DMS114 treated with DMSO at 0.1 percent for 48 hours (cell line): Measurements from ENCODE around the gene CDIP1.
"Not testable (repeated sequence)": the region's sequence is repeated elsewhere in the genome, so short reads cannot be mapped to it uniquely, and the experiment has no call there.

Source experiments
- DNase-seq: peaks from one replicate; lab custom pipeline; 2025; ENCODE audit not compliant: unreplicated experiment; lab: John Stamatoyannopoulos, UW

Gene CDIP1

DNA sequence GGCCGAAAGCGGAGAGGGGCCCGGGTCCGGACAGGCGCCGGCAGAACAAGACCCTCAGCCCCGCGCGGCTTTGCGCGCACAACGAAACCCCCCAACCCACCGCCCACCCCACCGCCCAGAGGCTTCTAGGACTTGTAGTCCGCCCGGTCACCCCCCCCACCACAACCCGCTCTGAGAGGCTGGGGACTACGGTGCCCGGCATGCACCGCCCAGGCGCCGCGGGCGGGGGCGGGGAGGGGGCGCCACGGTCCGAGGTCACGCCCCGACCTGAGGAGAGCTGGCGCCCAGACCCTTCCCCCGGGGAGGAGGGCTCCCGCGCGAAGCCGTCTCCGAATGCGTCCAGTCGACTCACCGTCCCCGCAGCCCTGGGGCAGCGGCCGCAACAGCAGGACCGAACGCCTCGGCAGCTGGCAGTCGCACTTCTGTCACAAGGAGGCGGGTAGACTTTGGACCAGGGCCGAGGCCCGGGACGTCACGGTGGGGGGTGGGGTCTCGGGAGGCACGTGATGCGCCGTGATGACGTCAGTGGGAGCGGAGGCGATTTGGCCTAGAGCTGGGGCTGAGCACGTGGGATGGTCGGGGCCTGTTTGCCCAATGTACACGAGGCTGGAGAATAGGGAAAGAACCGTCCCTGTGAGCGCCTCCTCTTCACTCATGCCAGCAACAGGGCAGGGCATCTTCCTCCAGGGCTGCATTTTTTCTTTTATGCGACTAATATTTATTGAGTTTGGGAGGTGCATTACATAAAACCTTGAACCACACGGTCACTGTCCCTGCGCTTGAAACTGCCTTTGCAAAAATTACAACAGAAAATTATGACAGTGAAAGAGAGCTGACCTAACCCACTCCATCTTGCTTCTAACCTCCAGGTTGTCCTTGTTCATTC lies at the start of gene CDIP1:
TSS of gene CDIP1 (minus strand) at position 424 of the 886 bp plus-strand sequence. CDS start 24,643 bp downstream, outside the sequence.
- peak; percentile 73 for DNase-seq

DNA sequence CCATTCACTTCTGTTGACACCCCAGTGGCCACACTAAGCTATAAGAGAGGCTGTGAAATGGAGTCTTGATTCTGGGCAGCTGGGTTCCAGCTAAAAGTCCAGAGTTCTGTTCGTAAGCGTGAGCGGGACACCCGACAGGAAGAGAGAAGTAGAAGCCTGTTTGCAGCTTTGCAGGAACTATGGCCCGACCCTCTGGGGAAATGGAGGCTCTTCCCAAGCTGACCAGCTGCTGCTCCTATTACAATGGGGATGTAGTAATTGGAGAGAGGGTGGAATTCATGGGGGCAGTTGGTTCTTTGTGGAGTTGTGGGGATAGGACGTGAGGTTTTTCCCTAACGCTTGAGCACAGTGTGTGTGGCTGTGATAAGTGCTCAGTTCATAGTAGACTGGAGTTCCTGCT lies 47.7 kb upstream of the CDIP1 start:
- no peak for DNase-seq

- no peak for DNase-seq
These were observed 45.3 kb upstream of the CDIP1 start for GRCh38 chr16:4583906-4584305.

DNA sequence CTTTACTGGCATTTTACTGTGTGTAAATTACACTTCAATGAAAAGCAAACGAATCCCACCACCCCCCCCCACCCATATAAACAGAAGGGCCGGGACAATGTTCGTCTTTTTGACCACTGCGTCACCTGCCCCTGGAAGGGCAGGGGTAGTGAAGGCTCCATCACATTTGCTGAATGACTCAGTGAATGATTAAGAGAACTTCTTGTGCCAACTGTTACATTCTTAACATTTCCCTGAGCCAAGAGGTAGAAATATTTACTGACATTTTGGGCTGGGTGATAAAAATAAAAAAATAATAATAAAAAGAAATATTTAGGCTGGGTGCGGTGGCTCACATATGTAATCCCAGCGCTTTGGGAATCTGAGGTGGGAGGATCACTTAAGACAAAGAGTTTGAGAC lies 41.7 kb upstream of the CDIP1 start:
- DNase-seq = no peak

GRCh38 chr16:4578961-4579530 lies 40.5 kb upstream of the CDIP1 start:
- DNase-seq = no peak

- DNase-seq = no peak
These were observed 37.4 kb upstream of the CDIP1 start for GRCh38 chr16:4576008-4576407.

GRCh38 chr16:4574919-4575705 lies 36.5 kb upstream of the CDIP1 start:
- no peak for DNase-seq

- DNase-seq = not testable (repeated sequence)
These were observed 35.4 kb upstream of the CDIP1 start for GRCh38 chr16:4573926-4574325.

DNA sequence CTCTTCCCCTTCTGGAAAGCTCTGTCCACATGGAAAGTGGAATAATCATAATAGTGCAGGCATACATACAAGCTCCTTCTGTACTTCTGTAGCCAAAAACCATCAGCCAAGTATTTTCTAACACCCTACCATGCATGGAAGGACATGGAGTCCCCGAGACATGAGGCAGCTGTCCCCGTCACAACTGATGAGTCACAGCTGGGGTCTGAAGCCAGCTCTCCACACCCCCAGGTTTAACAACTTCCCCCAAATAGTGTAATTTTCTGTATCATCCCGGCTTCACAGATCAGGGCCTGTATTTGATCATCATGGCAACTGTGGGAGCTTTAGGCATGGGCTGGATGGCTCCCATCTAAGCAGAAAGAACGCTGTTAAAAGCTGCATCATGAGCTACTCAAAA lies 34.1 kb upstream of the CDIP1 start:
- DNase-seq = no peak

DNA sequence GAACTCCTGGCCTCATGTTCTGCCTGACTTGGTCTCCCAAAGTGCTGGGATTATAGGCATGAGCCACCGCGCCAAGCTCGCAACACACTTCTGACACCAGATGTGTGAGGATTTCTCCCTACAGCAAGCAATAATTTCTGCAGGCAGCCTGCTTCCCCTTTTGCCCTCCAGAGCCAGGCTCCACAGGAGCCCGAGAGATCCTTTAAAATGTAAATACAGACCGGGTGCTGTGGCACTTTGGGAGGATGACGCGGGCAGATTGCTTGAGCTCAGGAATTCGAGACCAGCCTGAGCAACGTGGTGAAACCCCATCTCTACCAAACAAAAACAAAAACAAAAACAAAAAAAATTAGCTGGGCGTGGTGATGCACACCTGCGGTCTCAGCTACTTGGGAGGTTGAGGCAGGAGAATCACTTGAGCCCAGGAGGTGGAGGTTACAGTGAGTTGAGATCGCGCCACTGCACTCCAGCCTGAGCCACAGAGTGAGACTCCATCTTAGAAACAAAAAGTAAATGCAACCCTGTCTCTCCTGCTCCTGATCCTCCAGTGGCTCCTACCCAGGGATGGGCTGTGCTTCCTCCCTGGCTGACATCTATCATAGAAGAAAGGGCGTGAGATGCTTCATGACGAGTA lies 32.2 kb upstream of the CDIP1 start:
- DNase-seq = no peak

GRCh38 chr16:4570086-4570485 lies 31.5 kb upstream of the CDIP1 start:
- no peak for DNase-seq

GRCh38 chr16:4566144-4566543 lies 27.6 kb upstream of the CDIP1 start:
- no peak for DNase-seq

- no peak for DNase-seq
These were observed 26.2 kb upstream of the CDIP1 start for GRCh38 chr16:4564661-4565267.

- no peak for DNase-seq
These were observed 23.0 kb upstream of the CDIP1 start for GRCh38 chr16:4561596-4561995.

DNA sequence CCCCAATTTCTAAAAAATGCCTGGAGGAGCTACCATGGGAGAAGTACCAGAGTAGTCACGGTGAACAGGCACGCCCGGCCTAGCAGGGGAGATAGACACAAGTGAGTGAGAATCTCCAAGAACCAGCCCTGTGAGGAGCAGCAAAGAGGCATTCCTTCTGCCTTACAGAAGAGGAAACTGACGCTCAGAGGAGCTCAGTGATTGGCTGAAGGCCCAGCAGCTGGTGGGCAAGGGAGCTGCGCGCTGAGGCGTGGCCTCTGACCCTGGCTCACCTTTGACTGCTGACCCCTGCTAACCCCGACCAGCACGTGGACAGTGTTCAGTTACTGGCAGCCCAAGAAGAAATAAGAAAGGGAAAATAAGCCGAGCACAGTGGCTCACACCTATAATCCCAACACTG lies 19.4 kb upstream of the CDIP1 start:
- no peak for DNase-seq

DNA sequence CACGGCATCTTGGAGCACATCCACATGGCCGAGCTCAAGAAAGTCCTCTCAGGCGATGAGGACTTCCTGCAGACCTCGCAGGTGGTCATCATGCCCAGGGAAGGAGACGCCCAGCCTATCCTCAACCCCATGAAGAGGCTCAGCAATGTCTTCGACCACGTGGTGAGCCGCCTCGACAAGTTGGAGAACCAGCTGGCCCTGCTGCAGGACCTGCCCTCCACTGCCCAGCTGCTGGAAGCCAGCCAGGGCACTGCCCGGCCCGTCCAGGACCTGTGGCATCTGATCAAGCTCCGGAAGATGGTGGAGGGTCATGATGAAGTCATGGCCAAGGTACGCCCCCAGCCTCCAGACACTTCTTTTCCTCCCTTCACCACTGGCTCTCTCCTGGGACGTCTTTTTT lies 18.0 kb upstream of the CDIP1 start:
- no peak for DNase-seq

DNA sequence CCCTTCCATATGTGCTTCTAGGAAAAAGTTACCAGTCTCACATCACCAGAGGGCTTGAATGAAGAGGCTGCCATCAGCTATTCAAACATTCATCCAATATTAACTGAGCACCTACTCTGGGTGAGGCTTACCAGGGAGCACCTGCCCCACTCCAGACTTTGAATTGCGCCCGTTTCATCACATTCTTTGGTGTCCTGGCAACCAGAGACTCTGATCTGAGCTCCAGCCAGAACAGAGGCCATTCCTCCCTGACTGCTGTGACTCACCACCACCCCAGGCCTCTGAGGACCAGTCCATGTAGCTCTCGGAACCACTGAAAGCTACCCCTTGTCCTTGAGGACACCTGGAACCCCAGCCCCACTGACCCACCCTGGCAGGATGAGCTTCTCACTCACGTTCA lies 17.5 kb upstream of the CDIP1 start, which contains the start of gene C16orf96:
TSS of gene C16orf96 (plus strand) at position 229 of the 400 bp plus-strand sequence. CDS start at position 379, 150 bp downstream.
- DNase-seq = no peak

DNA sequence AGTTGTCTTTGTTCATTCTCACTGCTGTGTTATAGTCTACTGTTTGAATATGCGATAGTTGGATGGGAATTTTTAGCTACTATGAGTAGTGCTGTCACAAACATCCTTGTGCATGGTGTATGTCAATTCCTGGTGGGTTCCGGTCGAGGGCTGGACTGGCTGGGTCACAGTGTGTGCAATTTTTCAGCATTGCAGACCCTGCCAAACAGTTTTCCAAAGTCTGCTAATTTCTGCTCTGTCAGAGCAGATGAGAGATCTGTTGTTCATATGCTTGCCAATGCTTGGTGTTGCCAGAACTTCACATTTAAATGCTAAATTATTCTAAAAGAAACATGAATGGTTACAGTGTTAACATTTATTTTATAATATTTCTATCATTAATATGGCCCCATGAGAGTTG lies 14.0 kb upstream of the CDIP1 start:
- DNase-seq = no peak

DNA sequence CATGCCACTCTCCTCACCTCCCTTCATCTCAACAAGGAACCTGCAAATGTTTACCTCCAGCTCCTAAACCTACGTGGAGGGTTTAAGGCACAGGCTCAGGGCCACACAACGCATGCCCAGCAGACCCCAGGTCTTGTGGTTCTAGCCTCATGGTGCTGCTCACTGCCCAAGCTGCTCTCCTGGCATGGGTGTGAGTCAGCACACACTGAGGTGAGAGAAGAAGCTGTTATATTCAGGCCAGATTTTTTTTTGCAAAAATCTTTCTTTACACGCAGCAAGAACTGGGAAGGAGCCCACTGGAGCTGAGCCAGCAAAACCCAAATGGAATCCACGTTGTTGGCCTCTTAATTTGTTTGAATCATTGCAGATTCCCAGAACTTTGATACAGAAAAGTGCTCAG lies 12.0 kb upstream of the CDIP1 start:
- DNase-seq = no peak

DNA sequence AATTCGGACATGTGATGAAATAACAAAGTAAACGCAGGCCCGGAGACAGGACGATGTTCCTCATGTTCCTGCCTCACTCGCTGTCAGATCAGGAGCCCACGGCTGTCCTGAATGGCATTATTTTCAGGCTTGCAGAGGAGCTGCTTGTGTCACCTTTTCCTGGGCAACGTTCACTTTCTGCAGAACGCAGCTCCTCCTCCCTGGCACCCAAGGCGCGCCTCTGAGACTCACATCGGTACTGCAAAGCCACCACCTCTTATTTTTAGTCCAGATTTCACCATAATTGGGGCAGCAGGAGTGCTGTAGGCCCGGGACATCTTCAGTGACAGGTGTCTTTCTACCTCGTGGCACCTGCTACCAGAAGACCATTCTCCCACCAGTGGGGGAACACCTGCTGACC lies 9.6 kb upstream of the CDIP1 start:
- no peak for DNase-seq

GRCh38 chr16:4544473-4544872 lies 5.9 kb upstream of the CDIP1 start:
- DNase-seq = no peak
